Measurements from ENCODE around the gene CCR3. TPM values are rescaled to one million over a fixed set of nuclear protein-coding genes. Genes with fewer than 3 reads are reported as not detected.

The CCR3 gene
- total RNA-seq, 1 experiment from 2014 or later = not detected

- in situ Hi-C loops (cut with HindIII; ENCODE audit: low pct_unique_long_range_greater_than_20kb, low sequenced_read_pairs) = no loop called here
- ATAC-seq (no peak), DNase-seq (ENCODE audit: low read depth, low spot score) (no peak)
- TF ChIP-seq SIN3A (IDR thresholded peaks at IDR 0.05; ENCODE audit: borderline replicate concordance, insufficient read depth, low read depth, low read length) (no peak), TCF7L2 (IDR thresholded peaks at IDR 0.05; ENCODE audit: low read depth, low read length) (no peak)
- Histone ChIP-seq H3K27ac (ENCODE audit: low read length) (no peak overlapping the region), H3K27me3 (ENCODE audit: control insufficient read depth, insufficient read depth, low read length) (peaks cover 3% of the 10 kb centered on the region; the same call in 1 of the 2 replicates), H3K9me3 (ENCODE audit: control insufficient read depth, insufficient read depth, low read depth, low read length) (no peaks in the 10 kb centered on the region), H3K4me1 (ENCODE audit: control insufficient read depth, insufficient read depth, low read length) (no peaks in the 10 kb centered on the region), H3K36me3 (ENCODE audit: control insufficient read depth, insufficient read depth, low read length) (no peaks in the 10 kb centered on the region), H3K4me3 (ENCODE audit: low read depth in 2 of 2, low read length in 2 of 2) (no peak overlapping the region)
- ChIA-PET CTCF (no interaction called here), POLR2A (no interaction called here)
- intact Hi-C loops (cut with micrococcal nuclease; ENCODE audit: unreplicated experiment) = no loop called here
- no TSS peak for BruUV-seq (replicated peaks)
These were observed 3.9 kb upstream of the CCR3 start for GRCh38 chr3:46238386-46238785.

- in situ Hi-C loops (cut with HindIII; ENCODE audit: low pct_unique_long_range_greater_than_20kb, low sequenced_read_pairs) = no loop called here
- no TSS peak for BruUV-seq (replicated peaks)
- DNase-seq (ENCODE audit: low read depth, low spot score) (no peak), ATAC-seq (no peak)
- H3K4me1 ChIP-seq (ENCODE audit: control insufficient read depth, insufficient read depth, low read length) = no peaks in the 10 kb centered on the region
- H3K27me3 ChIP-seq (ENCODE audit: control insufficient read depth, insufficient read depth, low read length) = peaks cover 3% of the 10 kb centered on the region; the same call in 1 of the 2 replicates
- H3K36me3 ChIP-seq (ENCODE audit: control insufficient read depth, insufficient read depth, low read length) = no peaks in the 10 kb centered on the region
- H3K4me3 ChIP-seq (ENCODE audit: low read depth in 2 of 2, low read length in 2 of 2) = no peak overlapping the region
- no peak overlapping the region for H3K27ac ChIP-seq (ENCODE audit: low read length)
- no peak for TF ChIP-seq POLR2AphosphoS5 (IDR thresholded peaks at IDR 0.05; ENCODE audit: low read depth, low read length)
- TF ChIP-seq CTCF (IDR thresholded peaks at IDR 0.05) = no peak
- no peak for TF ChIP-seq REST (IDR thresholded peaks at IDR 0.05; ENCODE audit: insufficient read depth in 1 of 2, low read depth in 2 of 2, low read length in 1 of 2)
- no peak for TF ChIP-seq SIN3A (IDR thresholded peaks at IDR 0.05; ENCODE audit: borderline replicate concordance, insufficient read depth, low read depth, low read length)
- no peak for TF ChIP-seq TCF7L2 (IDR thresholded peaks at IDR 0.05; ENCODE audit: low read depth, low read length)
- ChIA-PET POLR2A (no interaction called here), CTCF (no interaction called here)
- intact Hi-C loops (cut with micrococcal nuclease; ENCODE audit: unreplicated experiment) = no loop called here
- H3K9me3 ChIP-seq (ENCODE audit: control insufficient read depth, insufficient read depth, low read depth, low read length) = no peaks in the 10 kb centered on the region
These were observed 2.8 kb upstream of the CCR3 start for GRCh38 chr3:46239301-46239938.

GRCh38 chr3:46239952-46240351, 2.3 kb upstream of the CCR3 start:
- in situ Hi-C loops (cut with HindIII; ENCODE audit: low pct_unique_long_range_greater_than_20kb, low sequenced_read_pairs) = no loop called here
- CTCF ChIA-PET = no interaction called here
- Histone ChIP-seq H3K9me3 (ENCODE audit: control insufficient read depth, insufficient read depth, low read depth, low read length) (no peaks in the 10 kb centered on the region), H3K27ac (ENCODE audit: low read length) (no peak overlapping the region), H3K27me3 (ENCODE audit: control insufficient read depth, insufficient read depth, low read length) (peaks cover 3% of the 10 kb centered on the region; the same call in 1 of the 2 replicates), H3K36me3 (ENCODE audit: control insufficient read depth, insufficient read depth, low read length) (no peaks in the 10 kb centered on the region), H3K4me3 (ENCODE audit: low read depth in 2 of 2, low read length in 2 of 2) (no peak overlapping the region), H3K4me1 (ENCODE audit: control insufficient read depth, insufficient read depth, low read length) (no peaks in the 10 kb centered on the region)
- POLR2A ChIA-PET = no interaction called here
- BruUV-seq (replicated peaks) = no TSS peak
- DNase-seq (ENCODE audit: low read depth, low spot score) (no peak), ATAC-seq (no peak)
- TF ChIP-seq SIN3A (IDR thresholded peaks at IDR 0.05; ENCODE audit: borderline replicate concordance, insufficient read depth, low read depth, low read length) = no peak
- TF ChIP-seq POLR2AphosphoS5 (IDR thresholded peaks at IDR 0.05; ENCODE audit: low read depth, low read length) = no peak
- no peak for TF ChIP-seq CTCF (IDR thresholded peaks at IDR 0.05)
- no peak for TF ChIP-seq TCF7L2 (IDR thresholded peaks at IDR 0.05; ENCODE audit: low read depth, low read length)
- intact Hi-C loops (cut with micrococcal nuclease; ENCODE audit: unreplicated experiment) = no loop called here

Data from Panc1 (cell line).